ENCODE data around the gene NFIA. TPM values are rescaled to one million over a fixed set of nuclear protein-coding genes. Genes with fewer than 3 reads are reported as not detected.

The NFIA gene
- total and polyA plus RNA-seq, 7 experiments from 2014 or later, result 1.0 to 8.6 (median 5.9) TPM

GRCh38 chr1:61152066-61152465 is 69.7 kb downstream of the NFIA start:
- Histone ChIP-seq H3K27ac (ENCODE audit: low read depth, low read length) (no peak overlapping the region), H3K4me3 (ENCODE audit: low read length) (no peak overlapping the region), H3K9me3 (ENCODE audit: control insufficient read depth in 2 of 3, low read length in 3 of 3) (no peaks in the 10 kb centered on the region), H3K27me3 (ENCODE audit: control insufficient read depth in 2 of 2, insufficient read depth in 2 of 2, low read length in 2 of 2) (no peaks in the 10 kb centered on the region), H3K36me3 (ENCODE audit: control insufficient read depth in 2 of 3, insufficient read depth in 3 of 3, low read length in 3 of 3) (no peaks in the 10 kb centered on the region), H3K4me1 (ENCODE audit: control insufficient read depth in 2 of 2, insufficient read depth in 2 of 2, low read length in 2 of 2) (no peaks in the 10 kb centered on the region)
- Mint-ChIP-seq H3K27me3 (peaks cover 0 to 40% (median 0%) of the 10 kb centered on the region in 5 donors), H3K36me3 (no peaks in the 10 kb centered on the region), H3K27ac (no peak overlapping the region), H3K9me3 (no peaks in the 10 kb centered on the region), H3K4me1 (peaks cover under 1 to 8% (median 2%) of the 10 kb centered on the region in 7 donors), H3K4me3 (no peak overlapping the region)
- ATAC-seq, result no peak
- ChIA-PET POLR2A (no interaction called here), CTCF (no interaction called here)
- DNase-seq, result no peak
- intact Hi-C loops (cut with micrococcal nuclease), result no loop called here

- Histone ChIP-seq H3K27ac (ENCODE audit: low read depth, low read length) (no peak overlapping the region), H3K9me3 (ENCODE audit: control insufficient read depth in 2 of 3, low read length in 3 of 3) (no peaks in the 10 kb centered on the region), H3K36me3 (ENCODE audit: control insufficient read depth in 2 of 3, insufficient read depth in 3 of 3, low read length in 3 of 3) (no peaks in the 10 kb centered on the region), H3K4me1 (ENCODE audit: control insufficient read depth in 2 of 2, insufficient read depth in 2 of 2, low read length in 2 of 2) (peaks cover 0 to 3% of the 10 kb centered on the region in 2 donors), H3K27me3 (ENCODE audit: control insufficient read depth in 2 of 2, insufficient read depth in 2 of 2, low read length in 2 of 2) (no peaks in the 10 kb centered on the region), H3K4me3 (ENCODE audit: low read length) (no peak overlapping the region)
- ATAC-seq, result no peak
- ChIA-PET POLR2A (no interaction called here), CTCF (no interaction called here)
- H3K36me3 Mint-ChIP-seq, result no peaks in the 10 kb centered on the region
- no peak for DNase-seq
- H3K4me1 Mint-ChIP-seq, result peaks cover 5 to 13% (median 7%) of the 10 kb centered on the region in 7 donors
- H3K4me3 Mint-ChIP-seq, result no peak overlapping the region
- H3K27me3 Mint-ChIP-seq, result peaks cover 0 to 41% (median 0%) of the 10 kb centered on the region in 5 donors
- H3K9me3 Mint-ChIP-seq, result no peaks in the 10 kb centered on the region
- no peak overlapping the region for H3K27ac Mint-ChIP-seq
- intact Hi-C loops (cut with micrococcal nuclease), result no loop called here
Observed at GRCh38 chr1:61152469-61153105, 70.2 kb downstream of the NFIA start.

GRCh38 chr1:61156576-61157467 is 74.5 kb downstream of the NFIA start:
- Histone ChIP-seq H3K36me3 (ENCODE audit: control insufficient read depth in 2 of 3, insufficient read depth in 3 of 3, low read length in 3 of 3) (no peaks in the 10 kb centered on the region), H3K27me3 (ENCODE audit: control insufficient read depth in 2 of 2, insufficient read depth in 2 of 2, low read length in 2 of 2) (no peaks in the 10 kb centered on the region), H3K9me3 (ENCODE audit: control insufficient read depth in 2 of 3, low read length in 3 of 3) (no peaks in the 10 kb centered on the region), H3K27ac (ENCODE audit: low read depth, low read length) (no peak overlapping the region), H3K4me3 (ENCODE audit: low read length) (no peak overlapping the region), H3K4me1 (ENCODE audit: control insufficient read depth in 2 of 2, insufficient read depth in 2 of 2, low read length in 2 of 2) (peaks cover 0 to 6% of the 10 kb centered on the region in 2 donors)
- intact Hi-C loops (cut with micrococcal nuclease), result no loop called here
- Mint-ChIP-seq H3K36me3 (peaks cover 0 to 6% (median 0%) of the 10 kb centered on the region in 5 donors), H3K27me3 (peaks cover 0 to 35% (median 0%) of the 10 kb centered on the region in 5 donors), H3K4me1 (peaks cover 5 to 27% (median 21%) of the 10 kb centered on the region in 7 donors), H3K27ac (peak overlapping the region in 1 of 9 donors; percentile 36), H3K4me3 (peak overlapping the region in 1 of 10 donors; percentile 7), H3K9me3 (no peaks in the 10 kb centered on the region)
- POLR2A ChIA-PET, result no interaction called here
- ATAC-seq, result no peak
- DNase-seq, result no peak
- CTCF ChIA-PET, result no interaction called here

GRCh38 chr1:61157468-61157987 is 75.2 kb downstream of the NFIA start:
- Histone ChIP-seq H3K4me1 (ENCODE audit: control insufficient read depth in 2 of 2, insufficient read depth in 2 of 2, low read length in 2 of 2) (peaks cover 0 to 6% of the 10 kb centered on the region in 2 donors), H3K27me3 (ENCODE audit: control insufficient read depth in 2 of 2, insufficient read depth in 2 of 2, low read length in 2 of 2) (no peaks in the 10 kb centered on the region), H3K36me3 (ENCODE audit: control insufficient read depth in 2 of 3, insufficient read depth in 3 of 3, low read length in 3 of 3) (no peaks in the 10 kb centered on the region), H3K27ac (ENCODE audit: low read depth, low read length) (no peak overlapping the region), H3K9me3 (ENCODE audit: control insufficient read depth in 2 of 3, low read length in 3 of 3) (no peaks in the 10 kb centered on the region), H3K4me3 (ENCODE audit: low read length) (no peak overlapping the region)
- intact Hi-C loops (cut with micrococcal nuclease), result no loop called here
- CTCF ChIA-PET, result interaction anchor here (1.1 kb wide), 1 partner anchor 8 kb away, joined by 3 read pairs; no protein-coding TSS in a partner anchor
- peaks cover 0 to 6% (median 0%) of the 10 kb centered on the region in 5 donors for H3K36me3 Mint-ChIP-seq
- POLR2A ChIA-PET, result no interaction called here
- no peak for DNase-seq
- ATAC-seq, result peak; percentile 41
- H3K27me3 Mint-ChIP-seq, result peaks cover 0 to 34% (median 0%) of the 10 kb centered on the region in 5 donors
- H3K4me1 Mint-ChIP-seq, result peaks cover 5 to 27% (median 21%) of the 10 kb centered on the region in 7 donors
- H3K4me3 Mint-ChIP-seq, result peak overlapping the region in 1 of 10 donors; percentile 7
- no peak overlapping the region for H3K27ac Mint-ChIP-seq
- no peaks in the 10 kb centered on the region for H3K9me3 Mint-ChIP-seq

GRCh38 chr1:61158591-61158990 is 76.2 kb downstream of the NFIA start:
- H3K36me3 Mint-ChIP-seq, result peaks cover 0 to 6% (median 0%) of the 10 kb centered on the region in 5 donors
- ChIA-PET POLR2A (no interaction called here), CTCF (no interaction called here)
- DNase-seq, result no peak
- H3K27me3 Mint-ChIP-seq, result peaks cover 0 to 23% (median 0%) of the 10 kb centered on the region in 5 donors
- H3K36me3 ChIP-seq (ENCODE audit: control insufficient read depth in 2 of 3, insufficient read depth in 3 of 3, low read length in 3 of 3), result no peaks in the 10 kb centered on the region
- no peak overlapping the region for H3K4me3 Mint-ChIP-seq
- H3K9me3 Mint-ChIP-seq, result no peaks in the 10 kb centered on the region
- H3K27ac ChIP-seq (ENCODE audit: low read depth, low read length), result no peak overlapping the region
- no peak overlapping the region for H3K4me3 ChIP-seq (ENCODE audit: low read length)
- H3K27me3 ChIP-seq (ENCODE audit: control insufficient read depth in 2 of 2, insufficient read depth in 2 of 2, low read length in 2 of 2), result no peaks in the 10 kb centered on the region
- peaks cover 5 to 27% (median 21%) of the 10 kb centered on the region in 7 donors for H3K4me1 Mint-ChIP-seq
- H3K4me1 ChIP-seq (ENCODE audit: control insufficient read depth in 2 of 2, insufficient read depth in 2 of 2, low read length in 2 of 2), result peaks cover 0 to 6% of the 10 kb centered on the region in 2 donors
- H3K9me3 ChIP-seq (ENCODE audit: control insufficient read depth in 2 of 3, low read length in 3 of 3), result no peaks in the 10 kb centered on the region
- H3K27ac Mint-ChIP-seq, result no peak overlapping the region
- no peak for ATAC-seq
- intact Hi-C loops (cut with micrococcal nuclease), result no loop called here

GRCh38 chr1:61160526-61160925 is 78.2 kb downstream of the NFIA start:
- Mint-ChIP-seq H3K9me3 (no peaks in the 10 kb centered on the region), H3K27ac (no peak overlapping the region), H3K4me1 (peaks cover 5 to 27% (median 21%) of the 10 kb centered on the region in 7 donors), H3K36me3 (peaks cover 0 to 6% (median 0%) of the 10 kb centered on the region in 5 donors), H3K27me3 (peaks cover 0 to 26% (median 0%) of the 10 kb centered on the region in 5 donors), H3K4me3 (no peak overlapping the region)
- ChIA-PET POLR2A (no interaction called here), CTCF (no interaction called here)
- Histone ChIP-seq H3K27ac (ENCODE audit: low read depth, low read length) (no peak overlapping the region), H3K4me1 (ENCODE audit: control insufficient read depth in 2 of 2, insufficient read depth in 2 of 2, low read length in 2 of 2) (peaks cover 0 to 6% of the 10 kb centered on the region in 2 donors), H3K27me3 (ENCODE audit: control insufficient read depth in 2 of 2, insufficient read depth in 2 of 2, low read length in 2 of 2) (no peaks in the 10 kb centered on the region), H3K4me3 (ENCODE audit: low read length) (no peak overlapping the region), H3K9me3 (ENCODE audit: control insufficient read depth in 2 of 3, low read length in 3 of 3) (no peaks in the 10 kb centered on the region), H3K36me3 (ENCODE audit: control insufficient read depth in 2 of 3, insufficient read depth in 3 of 3, low read length in 3 of 3) (no peaks in the 10 kb centered on the region)
- ATAC-seq (peak; percentile 72), DNase-seq (no peak)
- intact Hi-C loops (cut with micrococcal nuclease), result no loop called here

Measured in naive thymus-derived CD4-positive, alpha-beta T cell (primary cell).